Choroid plexus epithelial cell (primary cell): Measurements from ENCODE around the gene UHRF2.
"Not testable (repeated sequence)": the region's sequence is repeated elsewhere in the genome, so short reads cannot be mapped to it uniquely, and the experiment has no call there.

Source experiments
- DNase-seq: peaks from one replicate; pipeline ENCODE4 v3.0.0-alpha.2; 2010; ENCODE audit warnings: low read depth
- H3K4me3 ChIP-seq: 2 replicates; pipeline ENCODE4 v1.5.1; 2011; ENCODE audit warnings: low read depth, mild to moderate bottlenecking, control low read depth, low read length, moderate library complexity
- CTCF ChIP-seq: conservative IDR thresholded peaks from 2 replicates; pipeline ENCODE4 v1.5.1; 2011; ENCODE audit warnings: low read depth, mild to moderate bottlenecking, control low read depth, inconsistent platforms, low read length, moderate library complexity

UHRF2 gene

DNA sequence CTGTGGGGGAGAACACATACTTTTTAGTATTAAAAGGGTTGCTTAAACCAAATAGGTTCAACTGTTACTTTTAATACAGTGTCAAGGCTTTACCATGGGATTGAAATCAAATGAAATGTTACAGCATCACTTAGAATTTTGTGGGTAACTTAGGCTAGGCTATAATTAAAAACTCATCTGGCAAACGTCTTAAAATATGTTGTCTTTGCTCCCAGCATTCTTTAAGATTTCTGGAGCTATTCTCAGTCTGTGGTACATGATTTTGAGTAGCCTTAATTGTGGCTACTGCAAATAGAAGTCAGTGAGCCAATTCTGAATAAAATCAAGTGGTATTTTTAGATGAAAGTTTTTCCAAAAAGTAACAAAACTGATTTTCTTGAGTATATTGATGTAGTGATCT lies 30.7 kb downstream of the UHRF2 start:
- TF ChIP-seq CTCF = no peak
- H3K4me3 ChIP-seq = no peak overlapping the region
- DNase-seq = no peak

DNA sequence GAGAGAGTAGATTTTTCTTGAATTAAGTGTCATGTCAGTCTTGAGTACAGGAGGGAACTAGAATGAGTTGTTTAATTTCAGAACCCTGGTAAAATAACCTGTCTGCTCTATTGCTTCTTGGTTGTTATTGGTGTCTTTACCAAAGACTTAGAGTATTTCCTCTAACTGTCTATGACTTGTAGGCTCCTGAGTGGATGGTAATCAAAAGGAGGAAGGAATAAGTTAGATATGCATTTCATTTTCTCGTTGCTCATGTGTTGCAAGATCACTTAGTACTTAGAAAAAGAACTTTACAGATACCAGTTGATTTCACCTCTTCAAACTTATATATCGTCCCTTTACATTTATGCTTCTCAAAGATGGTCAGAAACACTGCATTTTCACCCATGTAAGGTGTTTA lies 31.1 kb downstream of the UHRF2 start:
- no peak for TF ChIP-seq CTCF
- DNase-seq = no peak
- no peak overlapping the region for H3K4me3 ChIP-seq

- DNase-seq = no peak
- no peak overlapping the region for H3K4me3 ChIP-seq
- no peak for TF ChIP-seq CTCF
Observed at GRCh38 chr9:6449086-6449485, 36.1 kb downstream of the UHRF2 start.

DNA sequence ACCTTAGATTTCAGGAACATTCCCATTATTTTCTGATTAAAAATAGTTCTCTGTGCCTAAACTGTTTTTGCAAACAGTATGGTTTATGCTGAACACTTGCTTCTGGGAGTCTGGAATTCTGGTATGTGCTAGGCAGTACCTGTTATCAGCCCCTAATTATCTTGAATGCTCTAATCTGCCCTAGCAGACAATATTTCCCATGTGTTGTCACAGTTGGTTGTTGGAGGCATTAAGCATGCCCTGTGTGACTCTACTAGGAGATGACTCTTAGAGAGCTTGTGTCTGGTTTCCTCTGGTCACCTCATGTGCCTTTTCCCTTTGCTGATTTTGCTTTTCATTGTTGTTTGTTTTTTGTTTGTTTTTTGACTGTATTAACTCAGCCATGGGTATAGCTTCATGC lies 36.6 kb downstream of the UHRF2 start:
- DNase-seq = no peak
- no peak for TF ChIP-seq CTCF
- no peak overlapping the region for H3K4me3 ChIP-seq

GRCh38 chr9:6450641-6451375 lies 37.8 kb downstream of the UHRF2 start:
- TF ChIP-seq CTCF = no peak
- peak; percentile 54 for DNase-seq
- H3K4me3 ChIP-seq = no peak overlapping the region

DNA sequence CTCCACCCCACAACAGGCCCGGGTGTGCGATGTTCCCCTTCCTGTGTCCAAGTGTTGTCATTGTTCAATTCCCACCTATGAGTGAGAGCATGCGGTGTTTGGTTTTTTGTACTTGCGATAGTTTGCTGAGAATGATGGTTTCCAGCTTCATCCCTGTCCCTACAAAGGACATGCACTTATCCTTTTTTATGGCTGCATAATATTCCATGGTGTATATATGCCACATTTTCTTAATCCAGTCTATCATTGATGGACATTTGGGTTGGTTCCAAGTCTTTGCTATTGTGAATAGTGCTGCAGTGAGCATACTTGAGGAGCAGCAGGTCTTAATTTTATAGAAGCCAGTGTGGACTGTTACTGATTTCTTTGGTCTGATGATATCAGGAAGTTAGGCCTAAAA lies 42.3 kb downstream of the UHRF2 start:
- not testable (repeated sequence) for DNase-seq, H3K4me3 ChIP-seq

- not testable (repeated sequence) for DNase-seq, H3K4me3 ChIP-seq
Observed at GRCh38 chr9:6458704-6459103, 45.7 kb downstream of the UHRF2 start.

DNA sequence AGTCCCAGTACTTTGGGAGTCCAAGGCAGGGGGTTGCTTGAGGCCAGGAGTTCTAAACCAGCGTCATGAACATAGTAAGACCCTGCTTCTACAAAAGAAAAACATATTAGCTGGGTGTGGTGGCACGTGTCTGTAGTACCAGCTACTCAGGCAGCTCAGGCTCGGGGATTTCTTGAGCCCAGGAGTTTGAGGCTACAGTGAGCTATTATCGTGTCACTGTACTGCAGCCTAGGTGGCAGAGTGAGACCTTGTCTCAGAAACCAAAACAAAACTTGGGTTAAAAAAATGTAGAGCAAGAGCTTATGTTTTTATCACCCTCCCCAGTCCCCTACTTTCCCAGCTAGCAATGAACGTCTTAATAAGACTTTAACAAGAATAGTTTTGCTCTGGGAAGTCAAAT lies 46.7 kb downstream of the UHRF2 start:
- no peak for TF ChIP-seq CTCF
- DNase-seq = no peak
- no peak overlapping the region for H3K4me3 ChIP-seq
